ENCODE measurements around the gene IQGAP3.

DNA sequence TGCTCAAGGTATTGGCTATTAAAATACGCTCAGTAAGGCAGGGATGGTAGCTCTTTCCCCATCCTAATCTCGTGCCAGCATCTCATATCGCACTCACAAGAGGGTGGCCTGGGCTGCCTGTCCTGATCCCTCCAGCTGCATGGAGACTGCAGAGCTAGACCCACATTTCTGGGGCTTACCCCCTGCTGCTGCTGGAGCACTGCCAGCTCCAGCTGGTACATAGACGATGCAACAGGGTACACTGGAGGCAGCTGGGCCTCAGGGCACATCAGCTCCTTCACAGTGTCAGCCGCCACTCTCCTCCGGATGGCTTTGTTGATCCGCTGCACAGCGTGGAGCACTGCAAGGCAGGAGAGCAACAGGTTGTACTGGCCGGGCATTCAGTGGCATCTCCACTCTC is 16.0 kb downstream of the IQGAP3 start:
- TF ChIP-seq, protein P1, sequence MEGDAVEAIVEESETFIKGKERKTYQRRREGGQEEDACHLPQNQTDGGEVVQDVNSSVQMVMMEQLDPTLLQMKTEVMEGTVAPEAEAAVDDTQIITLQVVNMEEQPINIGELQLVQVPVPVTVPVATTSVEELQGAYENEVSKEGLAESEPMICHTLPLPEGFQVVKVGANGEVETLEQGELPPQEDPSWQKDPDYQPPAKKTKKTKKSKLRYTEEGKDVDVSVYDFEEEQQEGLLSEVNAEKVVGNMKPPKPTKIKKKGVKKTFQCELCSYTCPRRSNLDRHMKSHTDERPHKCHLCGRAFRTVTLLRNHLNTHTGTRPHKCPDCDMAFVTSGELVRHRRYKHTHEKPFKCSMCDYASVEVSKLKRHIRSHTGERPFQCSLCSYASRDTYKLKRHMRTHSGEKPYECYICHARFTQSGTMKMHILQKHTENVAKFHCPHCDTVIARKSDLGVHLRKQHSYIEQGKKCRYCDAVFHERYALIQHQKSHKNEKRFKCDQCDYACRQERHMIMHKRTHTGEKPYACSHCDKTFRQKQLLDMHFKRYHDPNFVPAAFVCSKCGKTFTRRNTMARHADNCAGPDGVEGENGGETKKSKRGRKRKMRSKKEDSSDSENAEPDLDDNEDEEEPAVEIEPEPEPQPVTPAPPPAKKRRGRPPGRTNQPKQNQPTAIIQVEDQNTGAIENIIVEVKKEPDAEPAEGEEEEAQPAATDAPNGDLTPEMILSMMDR (IDR thresholded peaks at IDR 0.05) = no peak
- TF ChIP-seq POLR2A (IDR thresholded peaks at IDR 0.05; ENCODE audit: low read depth) (no peak), POLR2AphosphoS5 (IDR thresholded peaks at IDR 0.05) (no peak)

All from esophagus muscularis mucosa (tissue), 3 donors.